HepG2 (cell line): ENCODE measurements around the gene AGO4. TPM values are rescaled to one million over a fixed set of nuclear protein-coding genes. Genes with fewer than 3 reads are reported as not detected.
A peak's percentile ranks its signal among the peaks of the same experiment; 100 is the strongest.

Experiments
- ATF4 ChIP-seq, 2 experiments: fragments of 450-650 bp in 1 of 2; sonication (generic) in 1 of 2; formaldehyde crosslinking; IDR thresholded peaks; 2 replicates each; pipeline versions ENCODE4 v1.5.0 to v1.8.0; 2020 to 2022; ENCODE audit warnings: mild to moderate bottlenecking in 1 of 2, missing genetic modification reagents in 1 of 2
- FOXC1 ChIP-seq: sonication (generic); formaldehyde crosslinking; IDR thresholded peaks from 2 replicates; pipeline ENCODE4 v1.8.0; 2022; ENCODE audit warnings: mild to moderate bottlenecking, missing genetic modification reagents, borderline replicate concordance
- GABPB1 ChIP-seq: IDR thresholded peaks from 2 replicates; pipeline ENCODE4 v1.6.1; 2016; ENCODE audit warnings: mild to moderate bottlenecking, missing genetic modification reagents, moderate library complexity, missing compliant biosample characterization
- KAT8 ChIP-seq: IDR thresholded peaks from 2 replicates; pipeline ENCODE4 v1.6.1; 2016; ENCODE audit warnings: missing genetic modification reagents, missing compliant biosample characterization
- KDM5A ChIP-seq: fragments of 200-600 bp; sonication (generic); IDR thresholded peaks from 2 replicates; pipeline ENCODE4 v1.7.0; 2018; ENCODE audit warnings: antibody characterized with exemption, mild to moderate bottlenecking, low read length, borderline replicate concordance
- MAZ ChIP-seq, 2 experiments: sonication (generic) in 1 of 2; formaldehyde crosslinking in 1 of 2; IDR thresholded peaks; 2 replicates each; pipeline versions ENCODE4 v1.5.0 to v1.6.1; 2012 to 2020; ENCODE audit warnings: low read depth in 2 of 2, mild to moderate bottlenecking in 2 of 2, borderline replicate concordance in 1 of 2, improper control_type of control experiment in 1 of 2, low read length in 1 of 2, missing genetic modification reagents in 1 of 2, moderate library complexity in 1 of 2
- MED8 ChIP-seq: sonication (generic); formaldehyde crosslinking; IDR thresholded peaks from 2 replicates; pipeline ENCODE4 v1.8.1; 2023; ENCODE audit warnings: mild to moderate bottlenecking, missing genetic modification reagents; ENCODE audit not compliant: insufficient replicate concordance
- PTBP1 ChIP-seq: fragments of 200-400 bp; formaldehyde crosslinking; IDR thresholded peaks from 2 replicates; pipeline ENCODE4 v1.6.1; 2018; ENCODE audit warnings: low read length, low read depth; ENCODE audit not compliant: poor library complexity, severe bottlenecking
- RCOR2 ChIP-seq: IDR thresholded peaks from 2 replicates; pipeline ENCODE4 v1.6.1; 2016; ENCODE audit warnings: missing biosample characterization, missing genetic modification reagents
- REXO4 ChIP-seq: sonication (generic); formaldehyde crosslinking; IDR thresholded peaks from 2 replicates; pipeline ENCODE4 v1.8.0; 2022; ENCODE audit warnings: missing genetic modification reagents, mild to moderate bottlenecking, borderline replicate concordance
- TAF1 ChIP-seq: sonication (generic); formaldehyde crosslinking; IDR thresholded peaks from 2 replicates; pipeline ENCODE4 v1.4.0; 2020; ENCODE audit warnings: missing genetic modification reagents
- ZBTB7B ChIP-seq: sonication (generic); formaldehyde crosslinking; IDR thresholded peaks from 2 replicates; pipeline ENCODE4 v1.4.0; 2020; ENCODE audit warnings: missing genetic modification reagents
- ZFAT ChIP-seq: sonication (generic); formaldehyde crosslinking; conservative IDR thresholded peaks from 2 replicates; pipeline ENCODE4 v1.8.1; 2023; ENCODE audit warnings: missing genetic modification reagents, inconsistent platforms
- ZNF17 ChIP-seq: sonication (generic); formaldehyde crosslinking; IDR thresholded peaks from 2 replicates; pipeline ENCODE4 v1.5.0; 2020; ENCODE audit warnings: mild to moderate bottlenecking, missing genetic modification reagents
- ZNF251 ChIP-seq: sonication (generic); formaldehyde crosslinking; IDR thresholded peaks from 2 replicates; pipeline ENCODE4 v1.9.0; 2021; ENCODE audit warnings: mild to moderate bottlenecking, missing genetic modification reagents
- ZNF547 ChIP-seq: sonication (generic); formaldehyde crosslinking; IDR thresholded peaks from 2 replicates; pipeline ENCODE4 v1.5.1; 2020; ENCODE audit warnings: mild to moderate bottlenecking, missing genetic modification reagents
- ZNF556 ChIP-seq: sonication (generic); formaldehyde crosslinking; IDR thresholded peaks from 2 replicates; pipeline ENCODE4 v1.4.0; 2020; ENCODE audit warnings: mild to moderate bottlenecking, missing genetic modification reagents, borderline replicate concordance
- ZNF563 ChIP-seq: sonication (generic); formaldehyde crosslinking; IDR thresholded peaks from 2 replicates; pipeline ENCODE4 v1.8.0; 2022; ENCODE audit warnings: mild to moderate bottlenecking, moderate library complexity, missing genetic modification reagents
- ZNF629 ChIP-seq: sonication (generic); formaldehyde crosslinking; conservative IDR thresholded peaks from 2 replicates; pipeline ENCODE4 v1.5.0; 2020; ENCODE audit warnings: missing genetic modification reagents
- ZSCAN21 ChIP-seq: sonication (generic); formaldehyde crosslinking; IDR thresholded peaks from 2 replicates; pipeline ENCODE4 v1.8.0; 2022; ENCODE audit warnings: mild to moderate bottlenecking, missing genetic modification reagents, moderate library complexity, borderline replicate concordance
- polyA plus RNA-seq, 8 experiments: library from polyadenylated mRNA; depleted of rRNA in 3 of 8; stranded (reverse) in 7 of 8; unstranded in 1 of 8; fragments of >200 nt; fragmentation: Illumina TruSeq in 4 of 8; extraction: Trizol in 4 of 8; gene quantifications; 2 replicates each; pipeline versions ENCODE4 v1.2.1 to v1.2.3, GENCODE V29; 2011 to 2016; ENCODE audit warnings: low read depth in 4 of 8, missing spikeins in 1 of 8, mixed read lengths in 1 of 8; ENCODE audit not compliant: insufficient read depth in 1 of 8
- total RNA-seq, 5 experiments: library from RNA; depleted of rRNA; stranded (reverse); fragments of >200 nt; fragmentation: Illumina TruSeq; extraction: Trizol; gene quantifications; 2 replicates each; pipeline ENCODE4 v1.2.3, GENCODE V29; 2016; ENCODE audit warnings: low read depth in 1 of 5

Gene AGO4
- total and polyA plus RNA-seq, 2 of the 13 experiments (the other 11 are each of a cell fraction or from before 2014, with no cell fraction given): 6.0 to 13.8 TPM

- TF ChIP-seq PTBP1: no peak
- peak; percentile 26 for TF ChIP-seq MED8 (CRISPR knock-in tag)
- TF ChIP-seq ATF4 (CRISPR knock-in tag; IDR thresholded peaks at IDR 0.05): no peak
- no peak for TF ChIP-seq ZNF17 (CRISPR knock-in tag)
- TF ChIP-seq ZSCAN21 (CRISPR knock-in tag): no peak
- no peak for TF ChIP-seq GABPB1
- TF ChIP-seq ZNF556 (CRISPR knock-in tag): 0 out of 2 replicates have a peak, but pooled peaks have one; percentile 23
- TF ChIP-seq MAZ (IDR thresholded peaks at IDR 0.05; ENCODE audit: borderline replicate concordance, low read depth, low read length): no peak
- TF ChIP-seq MAZ (CRISPR knock-in tag; IDR thresholded peaks at IDR 0.05; ENCODE audit: low read depth): peak; percentile 40; the same call in 1 of the 2 replicates
- no peak for TF ChIP-seq ZNF251 (CRISPR knock-in tag)
- TF ChIP-seq REXO4 (CRISPR knock-in tag): no peak
- TF ChIP-seq RCOR2: no peak
- TF ChIP-seq TAF1 (CRISPR knock-in tag): 0 out of 2 replicates have a peak, but pooled peaks have one; percentile 15
- no peak for TF ChIP-seq ZNF563
- no peak for TF ChIP-seq ZNF629 (CRISPR knock-in tag)
- TF ChIP-seq ZBTB7B (CRISPR knock-in tag): no peak
- TF ChIP-seq KAT8 (CRISPR knock-in tag): 0 out of 2 replicates have a peak, but pooled peaks have one; percentile 21
- TF ChIP-seq ZFAT (CRISPR knock-in tag): no peak
- TF ChIP-seq ZNF547 (CRISPR knock-in tag): 0 out of 2 replicates have a peak, but pooled peaks have one; percentile 20
- TF ChIP-seq KDM5A: 0 out of 2 replicates have a peak, but pooled peaks have one; percentile 36
- no peak for TF ChIP-seq FOXC1 (CRISPR knock-in tag)
Observed at GRCh38 chr1:35807614-35808449, at the start of gene AGO4 (continued).
